MM.1S (cell line): ENCODE measurements around the gene EPHX1.

Experiments used
- DNase-seq: peaks from one replicate; pipeline ENCODE4 v3.0.0-alpha.2; 2015
- H2AFZ ChIP-seq: fragments of 300-600 bp; sonication (generic); 2 replicates; pipeline ENCODE4 v1.6.0; 2016; ENCODE audit warnings: antibody characterized with exemption, low read length
- H3F3A ChIP-seq: fragments of 300-600 bp; sonication (generic); 2 replicates; pipeline ENCODE4 v1.6.1; 2016; ENCODE audit warnings: mild to moderate bottlenecking, antibody characterized with exemption, low read length, moderate library complexity, mixed read lengths; ENCODE audit not compliant: insufficient read depth
- H3K27ac ChIP-seq: fragments of 300-600 bp; sonication (generic); 2 replicates; pipeline ENCODE4 v1.5.1; 2016; ENCODE audit warnings: mild to moderate bottlenecking, low read length
- H3K27me3 ChIP-seq: fragments of 300-600 bp; sonication (generic); replicated peaks from 2 replicates; pipeline ENCODE4 v1.6.0; 2016; ENCODE audit warnings: low read length; ENCODE audit not compliant: insufficient read depth
- H3K36me3 ChIP-seq: fragments of 300-600 bp; sonication (generic); replicated peaks from 2 replicates; pipeline ENCODE4 v1.6.1; 2016; ENCODE audit warnings: mild to moderate bottlenecking, low read length, mixed read lengths; ENCODE audit not compliant: insufficient read depth
- H3K4me1 ChIP-seq: fragments of 300-600 bp; sonication (generic); 2 replicates; pipeline ENCODE4 v1.6.1; 2016; ENCODE audit warnings: low read length, mixed read lengths
- H3K4me2 ChIP-seq: fragments of 300-600 bp; sonication (generic); 2 replicates; pipeline ENCODE4 v1.6.0; 2016; ENCODE audit warnings: low read depth, low read length
- H3K4me3 ChIP-seq: fragments of 300-600 bp; sonication (generic); 2 replicates; pipeline ENCODE4 v1.5.1; 2016; ENCODE audit warnings: low read length, mixed read lengths
- H3K79me2 ChIP-seq: fragments of 300-600 bp; sonication (generic); 2 replicates; pipeline ENCODE4 v1.6.1; 2016; ENCODE audit warnings: mixed run types, low read length, mixed read lengths
- H3K9ac ChIP-seq: fragments of 300-600 bp; sonication (generic); 2 replicates; pipeline ENCODE4 v1.6.1; 2016; ENCODE audit warnings: low read length, mixed read lengths
- H3K9me2 ChIP-seq: fragments of 300-600 bp; sonication (generic); replicated peaks from 2 replicates; pipeline ENCODE4 v1.6.1; 2016; ENCODE audit warnings: mild to moderate bottlenecking, low read length, mixed read lengths; ENCODE audit not compliant: insufficient read depth
- H3K9me3 ChIP-seq: fragments of 300-600 bp; sonication (generic); replicated peaks from 2 replicates; pipeline ENCODE4 v1.6.1; 2016; ENCODE audit warnings: mild to moderate bottlenecking, low read length, mixed read lengths; ENCODE audit not compliant: insufficient read depth
- H4K20me1 ChIP-seq: fragments of 300-600 bp; sonication (generic); 2 replicates; pipeline ENCODE4 v1.6.1; 2016; ENCODE audit warnings: mild to moderate bottlenecking, low read length, moderate library complexity, mixed read lengths; ENCODE audit not compliant: insufficient read depth
- EZH2 ChIP-seq: fragments of 300-600 bp; sonication (generic); optimal IDR thresholded peaks from 2 replicates; pipeline ENCODE3; 2017; ENCODE audit warnings: low read depth, mild to moderate bottlenecking, antibody characterized with exemption, low read length, mixed read lengths
- EZH2phosphoT487 ChIP-seq: fragments of 300-600 bp; sonication (generic); IDR thresholded peaks from 2 replicates; pipeline ENCODE4 v1.6.1; 2018; ENCODE audit warnings: antibody characterized with exemption, low read length
- TF ChIP-seq, protein P1 (sequence below): fragments of 300-600 bp; sonication (generic); IDR thresholded peaks from 2 replicates; pipeline ENCODE4 v1.5.1; 2016; ENCODE audit warnings: antibody characterized with exemption, low read length, mixed read lengths

EPHX1 gene

GRCh38 chr1:225818229-225818628, 8.3 kb downstream of the EPHX1 start:
- H3K79me2 ChIP-seq = no peaks in the 10 kb centered on the region
- H3K9me3 ChIP-seq = no peaks in the 10 kb centered on the region
- H2AFZ ChIP-seq = no peak overlapping the region
- no peaks in the 10 kb centered on the region for H3K4me1 ChIP-seq
- TF ChIP-seq, protein P1, sequence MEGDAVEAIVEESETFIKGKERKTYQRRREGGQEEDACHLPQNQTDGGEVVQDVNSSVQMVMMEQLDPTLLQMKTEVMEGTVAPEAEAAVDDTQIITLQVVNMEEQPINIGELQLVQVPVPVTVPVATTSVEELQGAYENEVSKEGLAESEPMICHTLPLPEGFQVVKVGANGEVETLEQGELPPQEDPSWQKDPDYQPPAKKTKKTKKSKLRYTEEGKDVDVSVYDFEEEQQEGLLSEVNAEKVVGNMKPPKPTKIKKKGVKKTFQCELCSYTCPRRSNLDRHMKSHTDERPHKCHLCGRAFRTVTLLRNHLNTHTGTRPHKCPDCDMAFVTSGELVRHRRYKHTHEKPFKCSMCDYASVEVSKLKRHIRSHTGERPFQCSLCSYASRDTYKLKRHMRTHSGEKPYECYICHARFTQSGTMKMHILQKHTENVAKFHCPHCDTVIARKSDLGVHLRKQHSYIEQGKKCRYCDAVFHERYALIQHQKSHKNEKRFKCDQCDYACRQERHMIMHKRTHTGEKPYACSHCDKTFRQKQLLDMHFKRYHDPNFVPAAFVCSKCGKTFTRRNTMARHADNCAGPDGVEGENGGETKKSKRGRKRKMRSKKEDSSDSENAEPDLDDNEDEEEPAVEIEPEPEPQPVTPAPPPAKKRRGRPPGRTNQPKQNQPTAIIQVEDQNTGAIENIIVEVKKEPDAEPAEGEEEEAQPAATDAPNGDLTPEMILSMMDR = no peak
- TF ChIP-seq EZH2 (no peak), EZH2phosphoT487 (no peak)
- no peaks in the 10 kb centered on the region for H4K20me1 ChIP-seq
- H3K4me3 ChIP-seq = no peak overlapping the region
- no peak for DNase-seq
- H3F3A ChIP-seq = no peaks in the 10 kb centered on the region
- no peak overlapping the region for H3K27ac ChIP-seq
- no peak overlapping the region for H3K4me2 ChIP-seq
- H3K9me2 ChIP-seq = no peaks in the 10 kb centered on the region
- H3K27me3 ChIP-seq = no peaks in the 10 kb centered on the region
- no peaks in the 10 kb centered on the region for H3K36me3 ChIP-seq
- no peak overlapping the region for H3K9ac ChIP-seq

- H2AFZ ChIP-seq = no peak overlapping the region
- H3K9me2 ChIP-seq = no peaks in the 10 kb centered on the region
- no peaks in the 10 kb centered on the region for H4K20me1 ChIP-seq
- no peaks in the 10 kb centered on the region for H3K9me3 ChIP-seq
- no peaks in the 10 kb centered on the region for H3K79me2 ChIP-seq
- H3F3A ChIP-seq = no peaks in the 10 kb centered on the region
- TF ChIP-seq, protein P1 = no peak
- H3K27me3 ChIP-seq = no peaks in the 10 kb centered on the region
- no peaks in the 10 kb centered on the region for H3K36me3 ChIP-seq
- no peak overlapping the region for H3K27ac ChIP-seq
- H3K4me3 ChIP-seq = no peak overlapping the region
- H3K9ac ChIP-seq = no peak overlapping the region
- no peaks in the 10 kb centered on the region for H3K4me1 ChIP-seq
- no peak for DNase-seq
- H3K4me2 ChIP-seq = no peak overlapping the region
Observed at GRCh38 chr1:225819346-225820192, 9.6 kb downstream of the EPHX1 start.

- DNase-seq = no peak
Observed at GRCh38 chr1:225820522-225821120, 10.7 kb downstream of the EPHX1 start.

More at GRCh38 chr1:225820522-225821120, 10.7 kb downstream of the EPHX1 start:
- H3F3A ChIP-seq = no peaks in the 10 kb centered on the region
- no peaks in the 10 kb centered on the region for H3K9me2 ChIP-seq
- no peaks in the 10 kb centered on the region for H3K79me2 ChIP-seq
- no peaks in the 10 kb centered on the region for H3K27me3 ChIP-seq
- H3K4me1 ChIP-seq = no peaks in the 10 kb centered on the region
- no peak overlapping the region for H3K4me2 ChIP-seq
- no peaks in the 10 kb centered on the region for H4K20me1 ChIP-seq
- H2AFZ ChIP-seq = no peak overlapping the region
- H3K36me3 ChIP-seq = no peaks in the 10 kb centered on the region
- TF ChIP-seq EZH2 (no peak), EZH2phosphoT487 (no peak)
- TF ChIP-seq, protein P1 = no peak
- no peak overlapping the region for H3K4me3 ChIP-seq
- no peak overlapping the region for H3K9ac ChIP-seq
- H3K27ac ChIP-seq = no peak overlapping the region
- no peaks in the 10 kb centered on the region for H3K9me3 ChIP-seq
